SU-DHL-6 (cell line): Measurements from ENCODE around the gene SMAD5.

Source experiments
- H2AFZ ChIP-seq: fragments of 200-600 bp; sonication (generic); 2 replicates; pipeline ENCODE4 v1.6.1; 2014; ENCODE audit warnings: low read depth, mild to moderate bottlenecking, moderate library complexity, mixed read lengths, antibody characterized with exemption, low read length; ENCODE audit not compliant: severe bottlenecking
- H3F3A ChIP-seq: fragments of 200-600 bp; shearing (Covaris generic); 2 replicates; pipeline ENCODE4 v1.6.0; 2016; ENCODE audit warnings: antibody characterized with exemption, mild to moderate bottlenecking; ENCODE audit not compliant: insufficient read depth
- H3K27ac ChIP-seq: fragments of 200-600 bp; sonication (generic); 2 replicates; pipeline ENCODE4 v1.5.1; 2016; ENCODE audit warnings: low read depth, mild to moderate bottlenecking, low read length, moderate library complexity, mixed read lengths
- H3K27me3 ChIP-seq: fragments of 200-600 bp; sonication (generic), shearing (Covaris generic); 2 replicates; pipeline ENCODE4 v1.6.0; 2014; ENCODE audit warnings: mild to moderate bottlenecking, low read length
- H3K36me3 ChIP-seq: fragments of 200-600 bp; sonication (generic); 2 replicates; pipeline ENCODE4 v1.6.1; 2014; ENCODE audit warnings: mild to moderate bottlenecking, low read length, mixed read lengths
- H3K4me2 ChIP-seq: fragments of 300-600, 200-600 bp; shearing (Covaris generic), sonication (generic); 2 replicates; pipeline ENCODE4 v1.6.0; 2014; ENCODE audit warnings: low read length, low read depth, mild to moderate bottlenecking; ENCODE audit not compliant: poor library complexity, severe bottlenecking
- H3K4me3 ChIP-seq: fragments of 200-600 bp; sonication (generic); 2 replicates; pipeline ENCODE4 v1.5.1; 2014; ENCODE audit warnings: antibody characterized with exemption, low read length, mild to moderate bottlenecking, mixed read lengths; ENCODE audit not compliant: insufficient read depth, poor library complexity, severe bottlenecking
- H3K79me2 ChIP-seq: fragments of 200-600 bp; sonication (generic); 2 replicates; pipeline ENCODE4 v1.6.1; 2014; ENCODE audit warnings: mild to moderate bottlenecking, low read length, moderate library complexity; ENCODE audit not compliant: insufficient read depth
- H3K9ac ChIP-seq: fragments of 200-600 bp; sonication (generic); 2 replicates; pipeline ENCODE4 v1.7.0; 2014; ENCODE audit warnings: mild to moderate bottlenecking, low read length
- H3K9me2 ChIP-seq: fragments of 200-600 bp; sonication (generic); replicated peaks from 2 replicates; pipeline ENCODE4 v1.6.1; 2014; ENCODE audit warnings: low read length; ENCODE audit not compliant: insufficient read depth
- H3K9me3 ChIP-seq: fragments of 200-600 bp; sonication (generic); 2 replicates; pipeline ENCODE4 v1.6.1; 2014; ENCODE audit warnings: low read length, mixed read lengths; ENCODE audit not compliant: insufficient read depth
- H4K20me1 ChIP-seq: fragments of 200-600 bp; sonication (generic); 2 replicates; pipeline ENCODE4 v1.6.1; 2014; ENCODE audit warnings: low read depth, mild to moderate bottlenecking, antibody characterized with exemption, low read length, moderate library complexity, mixed read lengths
- EZH2phosphoT487 ChIP-seq: fragments of 200-600 bp; sonication (generic), shearing (Covaris generic); conservative IDR thresholded peaks from 2 replicates; pipeline ENCODE4 v1.6.1; 2018; ENCODE audit warnings: mild to moderate bottlenecking, antibody characterized with exemption, low read length, moderate library complexity, mixed read lengths
- TF ChIP-seq, protein P1 (sequence below): fragments of 200-600 bp; sonication (generic); IDR thresholded peaks from one replicate; pipeline ENCODE4 v1.5.1; 2017; ENCODE audit warnings: antibody characterized with exemption, mild to moderate bottlenecking, low read length, moderate library complexity; ENCODE audit not compliant: insufficient read depth, poor library complexity, severe bottlenecking

SMAD5 gene

DNA sequence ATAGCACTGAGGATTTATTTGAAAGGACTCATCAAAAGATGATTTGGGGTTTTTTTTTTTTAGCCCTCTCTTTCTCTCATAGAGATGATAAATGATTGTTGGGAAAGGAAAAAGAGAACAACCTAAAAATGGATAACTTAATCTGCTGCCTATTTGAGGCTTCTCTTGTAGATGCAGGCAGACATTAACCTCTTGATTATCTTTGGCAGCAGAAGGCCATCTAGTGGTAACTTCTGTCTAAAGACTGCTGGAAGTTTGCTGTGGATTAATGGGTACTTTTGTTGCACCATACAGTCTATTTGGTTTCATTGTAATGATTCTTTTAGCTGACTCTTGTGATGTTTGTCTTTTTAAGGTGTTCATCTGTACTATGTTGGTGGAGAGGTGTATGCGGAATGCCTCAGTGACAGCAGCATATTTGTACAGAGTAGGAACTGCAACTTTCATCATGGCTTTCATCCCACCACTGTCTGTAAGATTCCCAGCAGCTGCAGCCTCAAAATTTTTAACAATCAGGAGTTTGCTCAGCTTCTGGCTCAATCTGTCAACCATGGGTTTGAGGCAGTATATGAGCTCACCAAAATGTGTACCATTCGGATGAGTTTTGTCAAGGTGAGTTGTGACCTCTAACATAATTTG lies 41.5 kb downstream of the SMAD5 start:
- H2AFZ ChIP-seq: no peak overlapping the region
- no peak overlapping the region for H3K9ac ChIP-seq
- H3K9me3 ChIP-seq: no peaks in the 10 kb centered on the region
- no peaks in the 10 kb centered on the region for H3K27me3 ChIP-seq
- TF ChIP-seq, protein P1, sequence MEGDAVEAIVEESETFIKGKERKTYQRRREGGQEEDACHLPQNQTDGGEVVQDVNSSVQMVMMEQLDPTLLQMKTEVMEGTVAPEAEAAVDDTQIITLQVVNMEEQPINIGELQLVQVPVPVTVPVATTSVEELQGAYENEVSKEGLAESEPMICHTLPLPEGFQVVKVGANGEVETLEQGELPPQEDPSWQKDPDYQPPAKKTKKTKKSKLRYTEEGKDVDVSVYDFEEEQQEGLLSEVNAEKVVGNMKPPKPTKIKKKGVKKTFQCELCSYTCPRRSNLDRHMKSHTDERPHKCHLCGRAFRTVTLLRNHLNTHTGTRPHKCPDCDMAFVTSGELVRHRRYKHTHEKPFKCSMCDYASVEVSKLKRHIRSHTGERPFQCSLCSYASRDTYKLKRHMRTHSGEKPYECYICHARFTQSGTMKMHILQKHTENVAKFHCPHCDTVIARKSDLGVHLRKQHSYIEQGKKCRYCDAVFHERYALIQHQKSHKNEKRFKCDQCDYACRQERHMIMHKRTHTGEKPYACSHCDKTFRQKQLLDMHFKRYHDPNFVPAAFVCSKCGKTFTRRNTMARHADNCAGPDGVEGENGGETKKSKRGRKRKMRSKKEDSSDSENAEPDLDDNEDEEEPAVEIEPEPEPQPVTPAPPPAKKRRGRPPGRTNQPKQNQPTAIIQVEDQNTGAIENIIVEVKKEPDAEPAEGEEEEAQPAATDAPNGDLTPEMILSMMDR: peak; percentile 52
- TF ChIP-seq EZH2phosphoT487: no peak
- peaks cover 55% of the 10 kb centered on the region for H3K79me2 ChIP-seq
- H3K27ac ChIP-seq: peak overlapping the region; percentile 70
- no peaks in the 10 kb centered on the region for H4K20me1 ChIP-seq
- H3F3A ChIP-seq: peaks cover 37% of the 10 kb centered on the region
- H3K9me2 ChIP-seq: no peaks in the 10 kb centered on the region
- peak overlapping the region; percentile 44 for H3K4me2 ChIP-seq
- no peak overlapping the region for H3K4me3 ChIP-seq
- H3K36me3 ChIP-seq: peaks cover 71% of the 10 kb centered on the region

DNA sequence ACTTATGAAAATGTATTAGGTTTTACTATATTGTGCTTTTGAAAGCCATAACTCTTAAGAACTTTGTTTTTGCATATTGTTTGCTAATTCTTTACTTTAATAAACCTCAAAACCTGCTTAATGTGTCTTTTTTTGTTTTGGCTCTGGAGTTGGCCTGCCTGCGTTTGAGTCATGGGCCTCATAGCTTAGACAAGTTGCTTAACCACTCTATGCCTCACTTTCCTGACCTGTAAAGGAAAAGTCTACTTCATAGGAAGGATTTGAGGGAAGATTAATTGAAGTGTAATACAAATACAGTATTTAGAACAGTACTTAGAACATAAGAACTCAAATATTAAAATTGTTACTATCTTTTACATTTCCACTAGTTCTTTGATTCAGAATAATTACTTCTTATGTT lies 50.0 kb downstream of the SMAD5 start:
- Histone ChIP-seq H3K4me2 (no peak overlapping the region), H3K36me3 (peaks cover 38% of the 10 kb centered on the region), H2AFZ (no peak overlapping the region), H3F3A (0 out of 2 replicates have a peak, but pooled peaks cover 7% of the 10 kb centered on the region), H3K27ac (no peak overlapping the region), H3K4me3 (no peak overlapping the region), H3K9me3 (no peaks in the 10 kb centered on the region), H3K79me2 (no peaks in the 10 kb centered on the region), H3K9me2 (no peaks in the 10 kb centered on the region), H3K9ac (no peak overlapping the region), H3K27me3 (no peaks in the 10 kb centered on the region), H4K20me1 (no peaks in the 10 kb centered on the region)
- TF ChIP-seq, protein P1: no peak
- TF ChIP-seq EZH2phosphoT487: no peak

DNA sequence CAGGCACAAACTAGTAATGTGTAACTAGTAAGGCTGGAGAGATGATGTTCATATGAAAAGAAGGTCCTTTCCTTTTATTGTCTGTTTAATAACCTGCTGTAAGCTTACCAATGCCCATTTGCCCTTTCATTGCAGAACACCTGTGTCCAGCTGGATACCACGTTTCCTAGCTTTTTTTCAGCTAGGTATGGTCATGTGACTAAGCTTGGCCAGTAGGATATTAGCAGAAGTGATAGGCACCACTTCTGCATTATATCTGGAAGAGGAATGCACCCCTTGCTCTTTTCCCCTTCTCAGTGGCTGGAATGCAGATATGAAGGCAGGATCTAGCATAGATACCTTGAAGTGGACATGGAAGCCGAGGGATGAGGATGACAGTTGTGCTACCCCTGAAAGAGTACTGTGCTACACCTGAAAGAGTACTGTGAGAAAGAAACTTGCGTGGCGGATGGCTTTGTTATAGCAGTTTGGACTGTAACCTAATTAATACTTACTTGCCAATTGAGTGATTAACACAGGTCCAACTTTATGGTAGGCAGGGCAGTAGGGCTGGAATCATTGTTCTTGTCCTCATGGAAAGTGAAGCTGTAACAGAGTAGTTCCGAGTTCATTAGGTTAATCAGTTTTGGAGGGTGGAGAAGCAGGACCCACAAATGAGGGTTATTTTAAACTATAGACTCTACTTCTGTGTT lies 53.5 kb downstream of the SMAD5 start:
- no peak overlapping the region for H3K4me3 ChIP-seq
- H3K27me3 ChIP-seq: no peaks in the 10 kb centered on the region
- H3K9ac ChIP-seq: no peak overlapping the region
- no peak overlapping the region for H2AFZ ChIP-seq
- no peaks in the 10 kb centered on the region for H4K20me1 ChIP-seq
- no peak overlapping the region for H3K4me2 ChIP-seq
- H3K79me2 ChIP-seq: no peaks in the 10 kb centered on the region
- 0 out of 2 replicates have a peak, but pooled peaks cover 4% of the 10 kb centered on the region for H3F3A ChIP-seq
- no peaks in the 10 kb centered on the region for H3K9me2 ChIP-seq
- no peak for TF ChIP-seq EZH2phosphoT487
- TF ChIP-seq, protein P1: no peak
- peaks cover 15% of the 10 kb centered on the region for H3K36me3 ChIP-seq
- H3K27ac ChIP-seq: no peak overlapping the region
- no peaks in the 10 kb centered on the region for H3K9me3 ChIP-seq
